HepG2 (cell line): ENCODE results near the gene GNB4. TPM values are rescaled to one million over a fixed set of nuclear protein-coding genes. Genes with fewer than 3 reads are reported as not detected.

ENCODE experiments used
- ATAC-seq: fragments of 200-7000 bp; cut with Tn5 transposase; 3 replicates; pipeline ENCODE4 v1.9.1; 2020; ENCODE audit warnings: mild to moderate bottlenecking, moderate library complexity
- BruUV-seq: library from RNA; stranded (reverse); fragments of 400-500 nt; replicated peaks from 2 replicates; lab custom pipeline; 2021; lab: Mats Ljungman, UMichigan
- CTCF ChIA-PET: fragments of 300-600 bp; formaldehyde crosslinking; extraction: SDS; loops from one replicate; lab custom pipeline; 2021; ENCODE audit warnings: low total read pairs, inconsistent platforms, low intra/inter-chr PET ratio; lab: Yijun Ruan, JAX
- POLR2A ChIA-PET: fragments of 350-600 bp; sonication (Branson Sonifier 250); formaldehyde crosslinking; loops from one replicate; lab custom pipeline; 2020; ENCODE audit warnings: antibody characterized with exemption, inconsistent platforms; lab: Yijun Ruan, JAX
- DNase-seq: peaks from one replicate; pipeline ENCODE4 v3.0.0-alpha.2; 2015; ENCODE audit warnings: low spot score
- FAIRE-seq: peaks from 3 replicates; lab custom pipeline; 2011; peaks lifted over from hg19 to GRCh38; lab: Jason Lieb, UNC
- H2AFZ ChIP-seq: one replicate; pipeline ENCODE4 v1.6.1; 2011; ENCODE audit warnings: low read length, inconsistent platforms
- H3K27ac ChIP-seq: fragments of 300-600 bp; 3 replicates; pipeline ENCODE4 v1.8.0; 2011; ENCODE audit warnings: mixed run types, mild to moderate bottlenecking, mixed read lengths, low read length, inconsistent platforms; ENCODE audit not compliant: insufficient read depth; ENCODE audit errors: extremely low read length
- H3K27me3 ChIP-seq, 2 experiments: fragments of 200-600 bp in 1 of 2; 2 replicates in 1 of 2; 3 replicates in 1 of 2; pipeline versions ENCODE4 v1.6.0 to v1.8.0; 2011; ENCODE audit warnings: low read length in 2 of 2, mild to moderate bottlenecking in 2 of 2, moderate library complexity in 2 of 2, inconsistent platforms in 1 of 2; ENCODE audit not compliant: insufficient read depth in 2 of 2, control insufficient read depth in 1 of 2
- H3K36me3 ChIP-seq, 2 experiments: fragments of 200-600 bp in 1 of 2; replicated peaks in 1 of 2; 2 replicates in 1 of 2; 3 replicates in 1 of 2; pipeline versions ENCODE4 v1.5.1 to v1.8.0; 2011; ENCODE audit warnings: low read length in 2 of 2, inconsistent platforms in 1 of 2; ENCODE audit not compliant: insufficient read depth in 2 of 2, control insufficient read depth in 1 of 2
- H3K4me1 ChIP-seq: 2 replicates; pipeline ENCODE4 v1.5.1; 2012; ENCODE audit warnings: low read length, inconsistent platforms; ENCODE audit not compliant: insufficient read depth
- H3K4me2 ChIP-seq: 2 replicates; pipeline ENCODE4 v1.6.0; 2011; ENCODE audit warnings: low read depth, low read length, inconsistent platforms
- H3K4me3 ChIP-seq, 3 experiments: fragments of 200-600 bp in 1 of 3; sonication (generic), shearing (Covaris generic) in 1 of 3; replicated peaks in 1 of 3; 2 replicates each; pipeline ENCODE4 v1.5.1; 2011 to 2016; ENCODE audit warnings: low read length in 3 of 3, inconsistent platforms in 2 of 3, low read depth in 2 of 3, mild to moderate bottlenecking in 2 of 3, control low read depth in 1 of 3, mixed read lengths in 1 of 3; ENCODE audit not compliant: insufficient read depth in 1 of 3
- H3K79me2 ChIP-seq: one replicate; pipeline ENCODE4 v1.6.1; 2011; ENCODE audit warnings: low read length, inconsistent platforms; ENCODE audit not compliant: insufficient read depth
- H3K9ac ChIP-seq: 2 replicates; pipeline ENCODE4 v1.6.0; 2011; ENCODE audit warnings: mild to moderate bottlenecking, low read depth, low read length, inconsistent platforms; ENCODE audit not compliant: insufficient read depth
- H3K9me3 ChIP-seq: 2 replicates; pipeline ENCODE4 v1.5.1; 2012; ENCODE audit warnings: mild to moderate bottlenecking, low read length
- H4K20me1 ChIP-seq: 2 replicates; pipeline ENCODE4 v1.6.0; 2011; ENCODE audit warnings: inconsistent platforms, mild to moderate bottlenecking, low read length, moderate library complexity; ENCODE audit not compliant: insufficient read depth
- NFYB ChIP-seq: sonication (generic); formaldehyde crosslinking; IDR thresholded peaks from 2 replicates; pipeline ENCODE4 v1.4.0; 2020; ENCODE audit warnings: missing genetic modification reagents
- ONECUT2 ChIP-seq: sonication (generic); formaldehyde crosslinking; IDR thresholded peaks from 2 replicates; pipeline ENCODE4 v1.4.0; 2020; ENCODE audit warnings: missing genetic modification reagents
- SOX13 ChIP-seq, 3 experiments: fragments of 450-650 bp in 1 of 3; sonication (generic) in 1 of 3; formaldehyde crosslinking in 1 of 3; IDR thresholded peaks in 2 of 3; conservative IDR thresholded peaks in 1 of 3; 2 replicates each; pipeline versions ENCODE4 v1.5.0 to v1.6.1; 2016 to 2020; ENCODE audit warnings: antibody characterized with exemption in 1 of 3, mild to moderate bottlenecking in 1 of 3, missing compliant biosample characterization in 1 of 3, missing genetic modification reagents in 1 of 3, moderate library complexity in 1 of 3
- ZNF546 ChIP-seq: sonication (generic); formaldehyde crosslinking; conservative IDR thresholded peaks from 2 replicates; pipeline ENCODE4 v1.8.1; 2023; ENCODE audit warnings: mild to moderate bottlenecking, missing genetic modification reagents
- ZNF883 ChIP-seq: sonication (generic); formaldehyde crosslinking; IDR thresholded peaks from 2 replicates; pipeline ENCODE4 v1.5.1; 2020; ENCODE audit warnings: mild to moderate bottlenecking, missing genetic modification reagents; ENCODE audit errors: not compliant biosample characterization
- in situ Hi-C: cut with HindIII; loops from 2 replicates; pipeline ENCODE4 v1.10.0; 2017; ENCODE audit warnings: low pct_unique_long_range_greater_than_20kb; ENCODE audit not compliant: extremely low pct_ligation_motif_present
- intact Hi-C: fragments of 100-400 bp; cut with micrococcal nuclease; formaldehyde crosslinking; loops from one replicate; pipeline ENCODE4 v1.10.0; 2022; ENCODE audit not compliant: unreplicated experiment
- polyA plus RNA-seq, 8 experiments: library from polyadenylated mRNA; depleted of rRNA in 3 of 8; stranded (reverse) in 7 of 8; unstranded in 1 of 8; fragments of >200 nt; fragmentation: Illumina TruSeq in 4 of 8; extraction: Trizol in 4 of 8; gene quantifications; 2 replicates each; pipeline versions ENCODE4 v1.2.1 to v1.2.3, GENCODE V29; 2011 to 2016; ENCODE audit warnings: low read depth in 4 of 8, missing spikeins in 1 of 8, mixed read lengths in 1 of 8; ENCODE audit not compliant: insufficient read depth in 1 of 8
- total RNA-seq, 5 experiments: library from RNA; depleted of rRNA; stranded (reverse); fragments of >200 nt; fragmentation: Illumina TruSeq; extraction: Trizol; gene quantifications; 2 replicates each; pipeline ENCODE4 v1.2.3, GENCODE V29; 2016; ENCODE audit warnings: low read depth in 1 of 5
- TF ChIP-seq, protein P1 (sequence below): sonication (generic); formaldehyde crosslinking; IDR thresholded peaks from 2 replicates; pipeline ENCODE4 v1.5.0; 2020; ENCODE audit warnings: missing genetic modification reagents
- TF ChIP-seq, protein P2 (sequence below): sonication (generic); formaldehyde crosslinking; IDR thresholded peaks from 2 replicates; pipeline ENCODE4 v1.5.0; 2020; ENCODE audit warnings: missing genetic modification reagents
- TF ChIP-seq, protein P3 (sequence below): sonication (generic); formaldehyde crosslinking; IDR thresholded peaks from 2 replicates; pipeline ENCODE4 v1.5.1; 2020; ENCODE audit warnings: mild to moderate bottlenecking, missing genetic modification reagents, moderate library complexity
- TF ChIP-seq, protein P4 (sequence below): sonication (generic); formaldehyde crosslinking; IDR thresholded peaks from 2 replicates; pipeline ENCODE4 v1.4.0; 2020; ENCODE audit warnings: mild to moderate bottlenecking, missing genetic modification reagents

GNB4 gene
- total and polyA plus RNA-seq, 2 of the 13 experiments (the other 11 are each of a cell fraction or from before 2014, with no cell fraction given): 0.07 to 0.13 TPM

- no peak for FAIRE-seq
- no peak overlapping the region for H3K4me2 ChIP-seq
- H3K27ac ChIP-seq: no peak overlapping the region
- no peaks in the 10 kb centered on the region for H3K79me2 ChIP-seq
- intact Hi-C loops: no loop called here
- H3K27me3 ChIP-seq: no peaks in the 10 kb centered on the region
- in situ Hi-C loops: no loop called here
- TF ChIP-seq, protein P1, sequence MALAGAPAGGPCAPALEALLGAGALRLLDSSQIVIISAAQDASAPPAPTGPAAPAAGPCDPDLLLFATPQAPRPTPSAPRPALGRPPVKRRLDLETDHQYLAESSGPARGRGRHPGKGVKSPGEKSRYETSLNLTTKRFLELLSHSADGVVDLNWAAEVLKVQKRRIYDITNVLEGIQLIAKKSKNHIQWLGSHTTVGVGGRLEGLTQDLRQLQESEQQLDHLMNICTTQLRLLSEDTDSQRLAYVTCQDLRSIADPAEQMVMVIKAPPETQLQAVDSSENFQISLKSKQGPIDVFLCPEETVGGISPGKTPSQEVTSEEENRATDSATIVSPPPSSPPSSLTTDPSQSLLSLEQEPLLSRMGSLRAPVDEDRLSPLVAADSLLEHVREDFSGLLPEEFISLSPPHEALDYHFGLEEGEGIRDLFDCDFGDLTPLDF (CRISPR knock-in tag): no peak
- TF ChIP-seq, protein P2, sequence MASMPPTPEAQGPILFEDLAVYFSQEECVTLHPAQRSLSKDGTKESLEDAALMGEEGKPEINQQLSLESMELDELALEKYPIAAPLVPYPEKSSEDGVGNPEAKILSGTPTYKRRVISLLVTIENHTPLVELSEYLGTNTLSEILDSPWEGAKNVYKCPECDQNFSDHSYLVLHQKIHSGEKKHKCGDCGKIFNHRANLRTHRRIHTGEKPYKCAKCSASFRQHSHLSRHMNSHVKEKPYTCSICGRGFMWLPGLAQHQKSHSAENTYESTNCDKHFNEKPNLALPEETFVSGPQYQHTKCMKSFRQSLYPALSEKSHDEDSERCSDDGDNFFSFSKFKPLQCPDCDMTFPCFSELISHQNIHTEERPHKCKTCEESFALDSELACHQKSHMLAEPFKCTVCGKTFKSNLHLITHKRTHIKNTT: no peak
- TF ChIP-seq NFYB (CRISPR knock-in tag) (no peak), ZNF546 (CRISPR knock-in tag) (no peak)
- H3K4me1 ChIP-seq: no peaks in the 10 kb centered on the region
- H3K9me3 ChIP-seq: peaks cover 21% of the 10 kb centered on the region
- no peaks in the 10 kb centered on the region for H4K20me1 ChIP-seq
- no peaks in the 10 kb centered on the region for H3K36me3 ChIP-seq
- no peak for DNase-seq
- H3K9ac ChIP-seq: no peak overlapping the region
- H3K4me3 ChIP-seq: no peak overlapping the region
- POLR2A ChIA-PET: no interaction called here
- BruUV-seq: no TSS peak
- CTCF ChIA-PET: no interaction called here
- no peak for ATAC-seq
- no peak overlapping the region for H2AFZ ChIP-seq
These were observed 44.2 kb upstream of the GNB4 start for GRCh38 chr3:179495483-179495882.

- Histone ChIP-seq H3K79me2 (no peaks in the 10 kb centered on the region), H4K20me1 (no peaks in the 10 kb centered on the region), H3K4me3 (no peak overlapping the region), H3K4me1 (no peaks in the 10 kb centered on the region), H3K27ac (no peak overlapping the region), H3K4me2 (no peak overlapping the region), H3K36me3 (no peaks in the 10 kb centered on the region), H2AFZ (no peak overlapping the region), H3K9ac (no peak overlapping the region), H3K9me3 (peaks cover 21% of the 10 kb centered on the region), H3K27me3 (no peaks in the 10 kb centered on the region)
- intact Hi-C loops: no loop called here
- FAIRE-seq (no peak), ATAC-seq (no peak), DNase-seq (no peak)
- CTCF ChIA-PET: no interaction called here
- BruUV-seq: no TSS peak
- in situ Hi-C loops: no loop called here
- POLR2A ChIA-PET: no interaction called here
- TF ChIP-seq SOX13 (IDR thresholded peaks at IDR 0.05) (no peak), SOX13 (CRISPR knock-in tag; conservative IDR thresholded peaks at IDR 0.05 in 1 of 2, IDR thresholded peaks at IDR 0.05 in 1 of 2) (no peak), ONECUT2 (CRISPR knock-in tag) (no peak), ZNF883 (CRISPR knock-in tag) (no peak)
- TF ChIP-seq, protein P3, sequence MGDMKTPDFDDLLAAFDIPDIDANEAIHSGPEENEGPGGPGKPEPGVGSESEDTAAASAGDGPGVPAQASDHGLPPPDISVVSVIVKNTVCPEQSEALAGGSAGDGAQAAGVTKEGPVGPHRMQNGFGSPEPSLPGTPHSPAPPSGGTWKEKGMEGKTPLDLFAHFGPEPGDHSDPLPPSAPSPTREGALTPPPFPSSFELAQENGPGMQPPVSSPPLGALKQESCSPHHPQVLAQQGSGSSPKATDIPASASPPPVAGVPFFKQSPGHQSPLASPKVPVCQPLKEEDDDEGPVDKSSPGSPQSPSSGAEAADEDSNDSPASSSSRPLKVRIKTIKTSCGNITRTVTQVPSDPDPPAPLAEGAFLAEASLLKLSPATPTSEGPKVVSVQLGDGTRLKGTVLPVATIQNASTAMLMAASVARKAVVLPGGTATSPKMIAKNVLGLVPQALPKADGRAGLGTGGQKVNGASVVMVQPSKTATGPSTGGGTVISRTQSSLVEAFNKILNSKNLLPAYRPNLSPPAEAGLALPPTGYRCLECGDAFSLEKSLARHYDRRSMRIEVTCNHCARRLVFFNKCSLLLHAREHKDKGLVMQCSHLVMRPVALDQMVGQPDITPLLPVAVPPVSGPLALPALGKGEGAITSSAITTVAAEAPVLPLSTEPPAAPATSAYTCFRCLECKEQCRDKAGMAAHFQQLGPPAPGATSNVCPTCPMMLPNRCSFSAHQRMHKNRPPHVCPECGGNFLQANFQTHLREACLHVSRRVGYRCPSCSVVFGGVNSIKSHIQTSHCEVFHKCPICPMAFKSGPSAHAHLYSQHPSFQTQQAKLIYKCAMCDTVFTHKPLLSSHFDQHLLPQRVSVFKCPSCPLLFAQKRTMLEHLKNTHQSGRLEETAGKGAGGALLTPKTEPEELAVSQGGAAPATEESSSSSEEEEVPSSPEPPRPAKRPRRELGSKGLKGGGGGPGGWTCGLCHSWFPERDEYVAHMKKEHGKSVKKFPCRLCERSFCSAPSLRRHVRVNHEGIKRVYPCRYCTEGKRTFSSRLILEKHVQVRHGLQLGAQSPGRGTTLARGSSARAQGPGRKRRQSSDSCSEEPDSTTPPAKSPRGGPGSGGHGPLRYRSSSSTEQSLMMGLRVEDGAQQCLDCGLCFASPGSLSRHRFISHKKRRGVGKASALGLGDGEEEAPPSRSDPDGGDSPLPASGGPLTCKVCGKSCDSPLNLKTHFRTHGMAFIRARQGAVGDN (CRISPR knock-in tag): no peak
- TF ChIP-seq, protein P4, sequence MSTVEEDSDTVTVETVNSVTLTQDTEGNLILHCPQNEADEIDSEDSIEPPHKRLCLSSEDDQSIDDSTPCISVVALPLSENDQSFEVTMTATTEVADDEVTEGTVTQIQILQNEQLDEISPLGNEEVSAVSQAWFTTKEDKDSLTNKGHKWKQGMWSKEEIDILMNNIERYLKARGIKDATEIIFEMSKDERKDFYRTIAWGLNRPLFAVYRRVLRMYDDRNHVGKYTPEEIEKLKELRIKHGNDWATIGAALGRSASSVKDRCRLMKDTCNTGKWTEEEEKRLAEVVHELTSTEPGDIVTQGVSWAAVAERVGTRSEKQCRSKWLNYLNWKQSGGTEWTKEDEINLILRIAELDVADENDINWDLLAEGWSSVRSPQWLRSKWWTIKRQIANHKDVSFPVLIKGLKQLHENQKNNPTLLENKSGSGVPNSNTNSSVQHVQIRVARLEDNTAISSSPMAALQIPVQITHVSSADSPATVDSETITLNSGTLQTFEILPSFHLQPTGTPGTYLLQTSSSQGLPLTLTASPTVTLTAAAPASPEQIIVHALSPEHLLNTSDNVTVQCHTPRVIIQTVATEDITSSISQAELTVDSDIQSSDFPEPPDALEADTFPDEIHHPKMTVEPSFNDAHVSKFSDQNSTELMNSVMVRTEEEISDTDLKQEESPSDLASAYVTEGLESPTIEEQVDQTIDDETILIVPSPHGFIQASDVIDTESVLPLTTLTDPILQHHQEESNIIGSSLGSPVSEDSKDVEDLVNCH (CRISPR knock-in tag): no peak
These were observed 42.0 kb upstream of the GNB4 start for GRCh38 chr3:179493260-179493659.
